RWPE1 (cell line): ENCODE data around the gene IKZF3.

Experiments used
- CTCF ChIA-PET: fragments of 350-600 bp; sonication (Branson Sonifier 250); formaldehyde crosslinking; extraction: SDS; loops from one replicate; lab custom pipeline; 2021; lab: Yijun Ruan, JAX
- POLR2A ChIA-PET: fragments of 400-600 bp; formaldehyde crosslinking; extraction: SDS; loops from one replicate; lab custom pipeline; 2020; ENCODE audit warnings: antibody characterized with exemption; ENCODE audit not compliant: low non-redundant PET; lab: Yijun Ruan, JAX
- DNase-seq: peaks from one replicate; pipeline ENCODE4 v3.0.0; 2012; ENCODE audit warnings: low spot score
- H3K27ac ChIP-seq: fragments of 450-650 bp; 2 replicates; pipeline ENCODE4 v1.5.1; 2017
- CTCF ChIP-seq: fragments of 450-650 bp; conservative IDR thresholded peaks from 2 replicates; pipeline ENCODE4 v1.5.1; 2017; ENCODE audit warnings: low read depth, mild to moderate bottlenecking

IKZF3 gene

DNA sequence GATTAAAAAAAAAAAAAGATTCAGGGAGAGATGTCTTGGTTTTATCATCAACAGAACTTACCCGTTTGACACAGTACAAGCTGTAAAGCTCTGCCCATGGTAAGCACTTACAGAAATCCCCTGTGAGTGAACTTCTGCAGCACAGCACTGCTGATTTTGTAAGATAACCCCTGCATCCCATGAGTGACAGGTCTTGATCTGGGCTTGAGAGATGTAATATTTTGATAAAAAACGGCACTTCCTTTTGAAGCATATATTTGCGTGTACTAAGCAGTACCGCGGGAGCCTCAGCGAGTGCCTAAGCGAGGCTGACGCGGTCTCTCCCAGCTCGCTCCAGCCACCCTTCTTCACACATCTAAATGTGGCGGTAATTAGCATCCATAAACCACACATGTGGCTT, 50.5 kb downstream of the IKZF3 start:
- DNase-seq = no peak
- no peak for TF ChIP-seq CTCF
- POLR2A ChIA-PET = no interaction called here
- H3K27ac ChIP-seq = no peak overlapping the region
- CTCF ChIA-PET = no interaction called here

- no peak overlapping the region for H3K27ac ChIP-seq
- no peak for TF ChIP-seq CTCF
- DNase-seq = no peak
- ChIA-PET CTCF (interaction anchor here (0.6 kb wide), 1 partner anchor 107 kb away, joined by 5 read pairs; no protein-coding TSS in a partner anchor), POLR2A (no interaction called here)
Measured at GRCh38 chr17:39812466-39812865, 51.6 kb downstream of the IKZF3 start.

DNA sequence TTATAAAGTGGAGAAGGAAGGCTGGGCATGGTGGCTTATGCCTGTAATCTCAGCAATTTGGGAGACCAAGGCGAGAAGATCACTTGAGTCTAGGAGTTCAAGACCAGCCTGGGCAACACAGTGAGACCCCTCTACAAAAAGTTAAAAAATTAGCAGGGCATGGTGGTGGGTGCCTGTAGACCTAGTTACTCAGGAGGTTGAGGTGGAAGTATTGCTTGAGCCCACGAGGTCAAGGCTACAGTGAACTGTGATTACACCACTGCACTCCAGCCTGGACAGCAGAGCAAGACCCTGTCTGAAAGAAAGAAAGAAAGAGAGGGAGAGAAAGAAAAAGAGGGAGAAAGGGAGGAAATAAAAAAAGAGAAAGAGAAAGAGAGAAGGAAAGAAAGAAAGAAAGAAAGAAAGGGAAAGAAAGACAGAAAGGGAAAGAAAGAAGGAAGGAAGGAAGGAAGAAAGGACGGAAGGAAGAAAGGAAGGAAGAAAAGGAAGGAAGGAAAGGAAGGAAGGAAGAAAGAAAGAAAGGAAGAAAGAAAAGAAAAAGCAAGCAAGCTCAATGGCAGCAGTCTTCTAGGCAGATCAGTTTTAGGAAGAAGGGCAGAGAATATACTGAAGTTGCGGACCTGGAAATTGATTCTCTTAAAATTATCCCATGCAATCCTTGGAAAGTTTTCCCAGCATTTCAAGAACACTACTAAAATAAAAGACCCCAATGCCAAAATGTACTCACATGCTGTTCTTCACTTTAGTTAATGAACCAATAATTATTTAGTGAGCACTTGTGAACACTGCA, 53.0 kb downstream of the IKZF3 start:
- POLR2A ChIA-PET = no interaction called here
- no peak for DNase-seq
- CTCF ChIA-PET = no interaction called here
- no peak for TF ChIP-seq CTCF
- no peak overlapping the region for H3K27ac ChIP-seq

DNA sequence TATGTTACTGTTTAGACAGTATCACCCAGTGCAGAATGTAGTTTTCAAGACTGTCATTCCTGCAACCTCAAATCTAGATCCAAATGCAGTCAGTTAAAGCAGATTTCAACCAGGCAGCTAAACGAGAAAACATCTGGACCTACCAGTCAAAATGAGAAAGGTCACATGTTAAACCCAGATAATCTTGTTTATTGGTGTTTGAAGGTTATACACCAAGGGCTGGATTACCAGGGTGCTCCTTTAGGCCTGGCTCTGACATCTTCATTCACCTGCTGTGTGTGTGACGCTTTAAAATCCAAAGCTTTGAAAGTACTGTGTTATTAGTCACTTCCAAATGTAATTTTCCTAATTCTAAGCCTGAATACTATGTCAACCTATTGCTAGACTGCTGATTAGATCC, 54.9 kb downstream of the IKZF3 start:
- no peak for DNase-seq
- no peak for TF ChIP-seq CTCF
- H3K27ac ChIP-seq = no peak overlapping the region
- ChIA-PET POLR2A (no interaction called here), CTCF (no interaction called here)

GRCh38 chr17:39808409-39808997, 55.6 kb downstream of the IKZF3 start:
- DNase-seq = no peak
- ChIA-PET CTCF (no interaction called here), POLR2A (no interaction called here)
- no peak for TF ChIP-seq CTCF
- H3K27ac ChIP-seq = no peak overlapping the region

DNA sequence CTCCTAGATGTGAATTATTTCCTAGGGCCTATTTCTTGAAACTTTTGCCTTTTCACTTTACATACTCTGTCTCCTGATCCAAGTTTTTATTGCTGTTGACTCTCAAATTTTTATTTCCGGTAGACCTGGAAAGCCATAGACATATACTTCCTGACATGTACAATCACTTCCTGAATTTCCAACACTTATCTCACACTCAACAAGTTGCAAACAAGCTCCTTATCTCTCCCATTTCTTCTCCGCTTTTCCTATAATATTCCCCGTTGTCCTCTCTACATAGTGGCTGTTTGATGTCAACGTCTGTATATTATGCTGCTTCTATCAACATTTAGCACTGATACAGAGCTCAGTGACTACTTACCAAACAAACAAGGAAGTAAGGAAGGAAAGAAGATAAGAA, 59.3 kb downstream of the IKZF3 start:
- no peak for DNase-seq
- TF ChIP-seq CTCF = no peak
- ChIA-PET POLR2A (no interaction called here), CTCF (interaction anchor here (0.6 to 0.9 kb wide), 4 partner anchors 10 to 59 kb away, joined by 3 to 5 read pairs (median 4); partner anchors contain the start of gene IKZF3)
- H3K27ac ChIP-seq = no peak overlapping the region
